HepG2 (cell line): ENCODE results near the gene KLF15. TPM values are rescaled to one million over a fixed set of nuclear protein-coding genes. Genes with fewer than 3 reads are reported as not detected.

Source experiments
- ARNTL ChIP-seq: sonication (generic); formaldehyde crosslinking; IDR thresholded peaks from 2 replicates; pipeline ENCODE4 v1.4.0; 2020; ENCODE audit warnings: mild to moderate bottlenecking, missing genetic modification reagents
- CBX2 ChIP-seq, 2 experiments: fragments of 200-600 bp in 1 of 2; sonication (generic); formaldehyde crosslinking in 1 of 2; IDR thresholded peaks; 2 replicates each; pipeline versions ENCODE4 v1.7.0 to v1.8.1; 2018 to 2022; ENCODE audit warnings: low read depth in 2 of 2, low read length in 1 of 2, mild to moderate bottlenecking in 1 of 2, missing genetic modification reagents in 1 of 2
- CCAR2 ChIP-seq: fragments of 200-400 bp; formaldehyde crosslinking; optimal IDR thresholded peaks from 2 replicates; pipeline ENCODE3; 2018; ENCODE audit warnings: low read depth, mild to moderate bottlenecking, low read length, moderate library complexity
- CCDC6 ChIP-seq: sonication (generic); formaldehyde crosslinking; IDR thresholded peaks from 2 replicates; pipeline ENCODE4 v1.8.1; 2022; ENCODE audit warnings: mild to moderate bottlenecking, missing genetic modification reagents, moderate library complexity
- HES4 ChIP-seq: sonication (generic); formaldehyde crosslinking; IDR thresholded peaks from 2 replicates; pipeline ENCODE4 v1.9.0; 2021; ENCODE audit warnings: mild to moderate bottlenecking, missing genetic modification reagents, borderline replicate concordance
- KLF6 ChIP-seq: IDR thresholded peaks from 2 replicates; pipeline ENCODE4 v1.8.0; 2016; ENCODE audit warnings: missing biosample characterization, missing genetic modification reagents
- MNT ChIP-seq: fragments of 450-650 bp; IDR thresholded peaks from 2 replicates; pipeline ENCODE4 v1.6.1; 2016
- TBX2 ChIP-seq: sonication (generic); formaldehyde crosslinking; IDR thresholded peaks from 2 replicates; pipeline ENCODE4 v1.5.0; 2020; ENCODE audit warnings: missing genetic modification reagents, mild to moderate bottlenecking, borderline replicate concordance
- ZBTB40 ChIP-seq, 2 experiments: fragments of 450-650 bp in 1 of 2; sonication (generic) in 1 of 2; formaldehyde crosslinking in 1 of 2; IDR thresholded peaks; 2 replicates each; pipeline versions ENCODE4 v1.6.1 to v1.8.0; 2016 to 2022; ENCODE audit warnings: antibody characterized with exemption in 1 of 2, mild to moderate bottlenecking in 1 of 2, missing genetic modification reagents in 1 of 2
- ZNF34 ChIP-seq: sonication (generic); formaldehyde crosslinking; IDR thresholded peaks from 2 replicates; pipeline ENCODE4 v1.4.0; 2020; ENCODE audit warnings: mild to moderate bottlenecking, missing genetic modification reagents, borderline replicate concordance
- ZNF878 ChIP-seq: sonication (generic); formaldehyde crosslinking; IDR thresholded peaks from 2 replicates; pipeline ENCODE4 v1.8.1; 2023; ENCODE audit warnings: mild to moderate bottlenecking, missing genetic modification reagents, moderate library complexity
- polyA plus RNA-seq, 8 experiments: library from polyadenylated mRNA; depleted of rRNA in 3 of 8; stranded (reverse) in 7 of 8; unstranded in 1 of 8; fragments of >200 nt; fragmentation: Illumina TruSeq in 4 of 8; extraction: Trizol in 4 of 8; gene quantifications; 2 replicates each; pipeline versions ENCODE4 v1.2.1 to v1.2.3, GENCODE V29; 2011 to 2016; ENCODE audit warnings: low read depth in 4 of 8, missing spikeins in 1 of 8, mixed read lengths in 1 of 8; ENCODE audit not compliant: insufficient read depth in 1 of 8
- total RNA-seq, 5 experiments: library from RNA; depleted of rRNA; stranded (reverse); fragments of >200 nt; fragmentation: Illumina TruSeq; extraction: Trizol; gene quantifications; 2 replicates each; pipeline ENCODE4 v1.2.3, GENCODE V29; 2016; ENCODE audit warnings: low read depth in 1 of 5
- TF ChIP-seq, protein P1 (sequence below): sonication (generic); formaldehyde crosslinking; IDR thresholded peaks from 2 replicates; pipeline ENCODE4 v1.9.0; 2022; ENCODE audit warnings: low read depth, missing genetic modification reagents
- TF ChIP-seq, protein P2 (sequence below): IDR thresholded peaks from 2 replicates; pipeline ENCODE4 v1.6.1; 2016; ENCODE audit warnings: missing genetic modification reagents, missing compliant biosample characterization

The KLF15 gene
- total and polyA plus RNA-seq, 2 of the 13 experiments (the other 11 are each of a cell fraction or from before 2014, with no cell fraction given): 7.1 to 7.8 TPM

DNA sequence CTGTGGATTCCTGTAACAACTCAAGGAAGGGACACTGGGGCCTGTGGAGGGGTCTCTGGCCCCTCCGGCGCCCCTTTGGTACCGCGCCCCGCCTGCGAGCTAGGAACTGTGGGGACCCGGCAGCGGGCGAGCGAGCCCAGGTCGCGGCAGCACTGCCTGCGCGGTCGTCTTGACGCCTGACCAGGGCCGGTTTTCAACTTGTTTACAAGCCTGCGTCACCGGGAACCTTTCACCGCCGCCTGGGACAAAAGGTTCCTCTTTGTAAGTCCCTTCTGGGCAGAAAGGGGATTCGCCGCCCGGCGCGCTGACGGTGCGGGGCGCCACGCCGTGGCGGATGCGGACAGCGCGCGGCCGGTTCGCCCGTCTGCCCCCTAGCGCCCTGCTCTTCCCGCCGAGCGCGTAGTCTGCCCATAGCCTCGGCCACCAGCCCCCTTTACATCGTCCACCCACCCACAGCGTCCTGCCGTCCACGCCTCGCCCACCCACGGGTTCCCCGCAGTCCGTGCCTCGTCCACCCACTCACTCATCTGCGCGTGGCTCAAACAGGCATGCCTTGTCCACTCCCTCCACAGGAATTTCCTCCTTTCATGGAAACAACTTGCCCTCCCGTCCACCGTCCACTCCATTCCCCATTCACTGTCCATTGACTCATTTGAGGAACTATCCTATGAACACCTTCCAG, 32.0 kb upstream of the KLF15 start (continued):
- TF ChIP-seq, protein P1, sequence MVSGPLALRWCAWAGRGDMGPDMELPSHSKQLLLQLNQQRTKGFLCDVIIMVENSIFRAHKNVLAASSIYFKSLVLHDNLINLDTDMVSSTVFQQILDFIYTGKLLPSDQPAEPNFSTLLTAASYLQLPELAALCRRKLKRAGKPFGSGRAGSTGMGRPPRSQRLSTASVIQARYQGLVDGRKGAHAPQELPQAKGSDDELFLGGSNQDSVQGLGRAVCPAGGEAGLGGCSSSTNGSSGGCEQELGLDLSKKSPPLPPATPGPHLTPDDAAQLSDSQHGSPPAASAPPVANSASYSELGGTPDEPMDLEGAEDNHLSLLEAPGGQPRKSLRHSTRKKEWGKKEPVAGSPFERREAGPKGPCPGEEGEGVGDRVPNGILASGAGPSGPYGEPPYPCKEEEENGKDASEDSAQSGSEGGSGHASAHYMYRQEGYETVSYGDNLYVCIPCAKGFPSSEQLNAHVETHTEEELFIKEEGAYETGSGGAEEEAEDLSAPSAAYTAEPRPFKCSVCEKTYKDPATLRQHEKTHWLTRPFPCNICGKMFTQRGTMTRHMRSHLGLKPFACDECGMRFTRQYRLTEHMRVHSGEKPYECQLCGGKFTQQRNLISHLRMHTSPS (CRISPR knock-in tag): no peak
- TF ChIP-seq ARNTL (CRISPR knock-in tag) (peak; percentile 70; the same call in 1 of the 2 replicates), ZNF878 (CRISPR knock-in tag) (no peak), MNT (no peak), CCDC6 (peak; percentile 87; the same call in 1 of the 2 replicates), CCAR2 (no peak), HES4 (no peak), ZNF34 (CRISPR knock-in tag) (0 out of 2 replicates have a peak, but pooled peaks have one; percentile 42), KLF6 (CRISPR knock-in tag) (peak; percentile 88), CBX2 (IDR thresholded peaks at IDR 0.05; ENCODE audit: low read depth, low read length) (no peak), CBX2 (CRISPR knock-in tag; IDR thresholded peaks at IDR 0.05; ENCODE audit: low read depth) (no peak; the same call in 1 of the 2 replicates), ZBTB40 (IDR thresholded peaks at IDR 0.05) (no peak), ZBTB40 (CRISPR knock-in tag; IDR thresholded peaks at IDR 0.05) (no peak), TBX2 (CRISPR knock-in tag) (peak; percentile 81; the same call in 1 of the 2 replicates)
- TF ChIP-seq, protein P2, sequence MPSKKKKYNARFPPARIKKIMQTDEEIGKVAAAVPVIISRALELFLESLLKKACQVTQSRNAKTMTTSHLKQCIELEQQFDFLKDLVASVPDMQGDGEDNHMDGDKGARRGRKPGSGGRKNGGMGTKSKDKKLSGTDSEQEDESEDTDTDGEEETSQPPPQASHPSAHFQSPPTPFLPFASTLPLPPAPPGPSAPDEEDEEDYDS (CRISPR knock-in tag): no peak; the same call in 1 of the 2 replicates
